Smooth muscle cell (in vitro differentiated cells): Measurements from ENCODE around the gene TOB2. TPM values are rescaled to one million over a fixed set of nuclear protein-coding genes. Genes with fewer than 3 reads are reported as not detected.

Experiments
- DNase-seq: peaks from one replicate; lab custom pipeline; 2025; ENCODE audit not compliant: unreplicated experiment; lab: John Stamatoyannopoulos, UW
- H2AFZ ChIP-seq: fragments of 200-600 bp; sonication (generic); 2 replicates; pipeline ENCODE4 v1.6.0; 2016; ENCODE audit warnings: antibody characterized with exemption, low read depth, mild to moderate bottlenecking
- H3F3A ChIP-seq: fragments of 200-600 bp; sonication (generic); 2 replicates; pipeline ENCODE4 v1.6.0; 2017; ENCODE audit warnings: antibody characterized with exemption, low read depth
- H3K27ac ChIP-seq: fragments of 200-600 bp; sonication (generic); 2 replicates; pipeline ENCODE4 v1.5.1; 2016; ENCODE audit warnings: low read depth, mild to moderate bottlenecking
- H3K27me3 ChIP-seq: fragments of 200-600 bp; sonication (generic); 2 replicates; pipeline ENCODE4 v1.6.1; 2016; ENCODE audit warnings: low read depth, mild to moderate bottlenecking
- H3K36me3 ChIP-seq: fragments of 200-600 bp; sonication (generic); 2 replicates; pipeline ENCODE4 v1.5.1; 2016; ENCODE audit warnings: low read depth
- H3K4me1 ChIP-seq: fragments of 200-600 bp; sonication (generic); 2 replicates; pipeline ENCODE4 v1.5.1; 2016; ENCODE audit warnings: low read depth
- H3K4me2 ChIP-seq: fragments of 200-600 bp; sonication (generic); 2 replicates; pipeline ENCODE4 v1.6.0; 2016; ENCODE audit warnings: mild to moderate bottlenecking
- H3K4me3 ChIP-seq: fragments of 200-600 bp; sonication (generic); 2 replicates; pipeline ENCODE4 v1.5.1; 2016; ENCODE audit warnings: mild to moderate bottlenecking
- H3K79me2 ChIP-seq: fragments of 200-600 bp; sonication (generic); 2 replicates; pipeline ENCODE4 v1.6.0; 2016; ENCODE audit warnings: low read depth, mild to moderate bottlenecking
- H3K9ac ChIP-seq: fragments of 200-600 bp; sonication (generic); 2 replicates; pipeline ENCODE4 v1.6.0; 2016; ENCODE audit warnings: low read depth
- H3K9me3 ChIP-seq: fragments of 200-600 bp; sonication (generic); replicated peaks from 2 replicates; pipeline ENCODE4 v1.5.1; 2016; ENCODE audit warnings: low read depth
- H4K20me1 ChIP-seq: fragments of 200-600 bp; sonication (generic); 2 replicates; pipeline ENCODE4 v1.6.0; 2016; ENCODE audit warnings: low read depth
- CTCF ChIP-seq: fragments of 200-600 bp; sonication (generic); IDR thresholded peaks from 2 replicates; pipeline ENCODE4 v1.5.1; 2017; ENCODE audit warnings: borderline replicate concordance, mild to moderate bottlenecking, antibody characterized with exemption; ENCODE audit not compliant: insufficient read depth, poor library complexity, severe bottlenecking
- WGBS: methylation state at CpG from one replicate; pipeline ENCODE4 v1.1.7; 2016; ENCODE audit warnings: low lambda C conversion rate; 5-methylcytosine and 5-hydroxymethylcytosine counted together
- polyA plus RNA-seq: library from polyadenylated mRNA; unstranded; fragments of >200 nt; fragmentation: Nextera tagmentation; extraction: Ambion mirVana; gene quantifications from 2 replicates; pipeline ENCODE4 v1.2.1, GENCODE V29; 2016
- total RNA-seq: library from RNA; depleted of rRNA; stranded (reverse); fragments of >200 nt; gene quantifications from 2 replicates; pipeline ENCODE4 v1.2.3, GENCODE V29; 2014

TOB2 gene
- total and polyA plus RNA-seq, 2 experiments from 2014 or later = 19.7 to 27.0 TPM

- no peaks in the 10 kb centered on the region for H3K36me3 ChIP-seq
- no peaks in the 10 kb centered on the region for H3K4me1 ChIP-seq
- H2AFZ ChIP-seq = no peak overlapping the region
- TF ChIP-seq CTCF = no peak
- DNase-seq = no peak
- 98% methylated on average over 37 of the region's 37 CpGs for WGBS
- H4K20me1 ChIP-seq = no peaks in the 10 kb centered on the region
- no peak overlapping the region for H3K4me3 ChIP-seq
- no peaks in the 10 kb centered on the region for H3K79me2 ChIP-seq
- no peak overlapping the region for H3K4me2 ChIP-seq
- H3F3A ChIP-seq = no peaks in the 10 kb centered on the region
- H3K9ac ChIP-seq = no peak overlapping the region
- no peaks in the 10 kb centered on the region for H3K9me3 ChIP-seq
- H3K27me3 ChIP-seq = no peaks in the 10 kb centered on the region
- H3K27ac ChIP-seq = no peak overlapping the region
These were observed 50.9 kb downstream of the TOB2 start for GRCh38 chr22:41395531-41396240.

- Histone ChIP-seq H3K79me2 (no peaks in the 10 kb centered on the region), H3K27ac (no peak overlapping the region), H3F3A (no peaks in the 10 kb centered on the region), H3K4me2 (no peak overlapping the region), H3K4me1 (no peaks in the 10 kb centered on the region), H3K36me3 (no peaks in the 10 kb centered on the region), H3K27me3 (no peaks in the 10 kb centered on the region), H2AFZ (no peak overlapping the region), H3K9me3 (no peaks in the 10 kb centered on the region), H4K20me1 (no peaks in the 10 kb centered on the region), H3K4me3 (no peak overlapping the region), H3K9ac (no peak overlapping the region)
- WGBS = 96% methylated on average over 11 of the region's 11 CpGs
- DNase-seq = no peak
- no peak for TF ChIP-seq CTCF
These were observed 52.6 kb downstream of the TOB2 start for GRCh38 chr22:41394012-41394356.

- WGBS = 97% methylated on average over 7 of the region's 7 CpGs
- Histone ChIP-seq H3K9me3 (no peaks in the 10 kb centered on the region), H3K79me2 (no peaks in the 10 kb centered on the region), H3K27me3 (no peaks in the 10 kb centered on the region), H3K27ac (no peak overlapping the region), H3F3A (no peaks in the 10 kb centered on the region), H3K9ac (no peak overlapping the region), H3K4me2 (no peak overlapping the region), H2AFZ (no peak overlapping the region), H4K20me1 (peaks cover 15% of the 10 kb centered on the region), H3K36me3 (no peaks in the 10 kb centered on the region), H3K4me3 (no peak overlapping the region), H3K4me1 (peaks cover 10% of the 10 kb centered on the region)
- no peak for TF ChIP-seq CTCF
- no peak for DNase-seq
These were observed 59.3 kb downstream of the TOB2 start for GRCh38 chr22:41387341-41387740.

- peaks cover 9% of the 10 kb centered on the region for H3F3A ChIP-seq
- no peak overlapping the region for H2AFZ ChIP-seq
- no peaks in the 10 kb centered on the region for H3K27me3 ChIP-seq
- TF ChIP-seq CTCF = no peak
- no peak overlapping the region for H3K4me3 ChIP-seq
- H3K79me2 ChIP-seq = no peaks in the 10 kb centered on the region
- H3K9me3 ChIP-seq = no peaks in the 10 kb centered on the region
- H3K36me3 ChIP-seq = no peaks in the 10 kb centered on the region
- DNase-seq = no peak
- H3K9ac ChIP-seq = no peak overlapping the region
- peaks cover 10% of the 10 kb centered on the region for H3K4me1 ChIP-seq
- peaks cover 15% of the 10 kb centered on the region for H4K20me1 ChIP-seq
- H3K27ac ChIP-seq = no peak overlapping the region
- no peak overlapping the region for H3K4me2 ChIP-seq
These were observed 62.5 kb downstream of the TOB2 start for GRCh38 chr22:41384128-41384527.
